ENCODE measurements around the gene SLC8B1.

DNA sequence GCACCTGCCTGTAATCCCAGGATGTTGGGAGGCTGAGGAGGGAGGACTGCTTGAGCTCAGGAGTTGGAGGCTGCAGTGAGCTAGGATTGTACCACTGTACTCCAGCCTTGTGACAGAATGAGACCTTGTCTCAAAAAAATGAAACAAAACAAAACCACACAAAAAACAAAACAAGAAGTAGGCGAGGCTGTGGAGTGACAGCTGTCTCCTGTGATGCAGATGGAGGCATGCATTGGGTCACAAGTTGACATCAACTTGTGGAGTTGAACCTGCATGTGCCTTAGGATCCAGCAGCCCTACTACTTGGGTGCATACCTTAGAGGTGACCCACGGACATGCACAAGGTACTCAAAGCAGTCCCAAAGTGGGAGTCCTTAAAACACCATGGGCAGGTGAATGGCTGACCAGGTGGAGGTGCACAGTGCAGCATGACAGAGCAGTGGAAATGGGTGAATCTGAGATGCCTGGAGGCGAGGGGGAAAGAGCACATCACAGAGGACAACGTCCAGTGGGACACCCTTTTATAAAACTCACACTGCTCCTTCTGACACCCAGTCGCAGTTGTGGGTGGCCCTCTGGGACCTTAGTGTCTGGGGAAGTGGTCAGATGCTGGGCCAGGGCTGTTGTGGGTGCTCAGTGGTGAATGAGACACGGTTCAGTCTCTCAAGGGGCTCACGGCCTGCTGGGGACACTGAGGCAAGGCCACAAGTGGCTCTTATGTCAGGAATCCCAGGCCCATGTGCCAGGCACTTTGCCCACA is 36.2 kb upstream of the SLC8B1 start:
- TF ChIP-seq MAFK (IDR thresholded peaks at IDR 0.05; ENCODE audit: partially characterized antibody) (no peak), MAZ (IDR thresholded peaks at IDR 0.05; ENCODE audit: borderline replicate concordance, low read depth, low read length) (no peak), SREBF2 (IDR thresholded peaks at IDR 0.05) (no peak), ZFP36 (IDR thresholded peaks at IDR 0.05; ENCODE audit: borderline replicate concordance, partially characterized antibody) (no peak), CHD2 (IDR thresholded peaks at IDR 0.05; ENCODE audit: low read length, partially characterized antibody) (no peak), POLR2A (IDR thresholded peaks at IDR 0.05; ENCODE audit: low read length) (no peak), PHF8 (IDR thresholded peaks at IDR 0.05; ENCODE audit: borderline replicate concordance, low read depth) (no peak), MYC (IDR thresholded peaks at IDR 0.05; ENCODE audit: borderline replicate concordance, low read length) (no peak), RNF2 (IDR thresholded peaks at IDR 0.05; ENCODE audit: borderline replicate concordance, low read depth) (no peak)
- TF ChIP-seq, protein P1, sequence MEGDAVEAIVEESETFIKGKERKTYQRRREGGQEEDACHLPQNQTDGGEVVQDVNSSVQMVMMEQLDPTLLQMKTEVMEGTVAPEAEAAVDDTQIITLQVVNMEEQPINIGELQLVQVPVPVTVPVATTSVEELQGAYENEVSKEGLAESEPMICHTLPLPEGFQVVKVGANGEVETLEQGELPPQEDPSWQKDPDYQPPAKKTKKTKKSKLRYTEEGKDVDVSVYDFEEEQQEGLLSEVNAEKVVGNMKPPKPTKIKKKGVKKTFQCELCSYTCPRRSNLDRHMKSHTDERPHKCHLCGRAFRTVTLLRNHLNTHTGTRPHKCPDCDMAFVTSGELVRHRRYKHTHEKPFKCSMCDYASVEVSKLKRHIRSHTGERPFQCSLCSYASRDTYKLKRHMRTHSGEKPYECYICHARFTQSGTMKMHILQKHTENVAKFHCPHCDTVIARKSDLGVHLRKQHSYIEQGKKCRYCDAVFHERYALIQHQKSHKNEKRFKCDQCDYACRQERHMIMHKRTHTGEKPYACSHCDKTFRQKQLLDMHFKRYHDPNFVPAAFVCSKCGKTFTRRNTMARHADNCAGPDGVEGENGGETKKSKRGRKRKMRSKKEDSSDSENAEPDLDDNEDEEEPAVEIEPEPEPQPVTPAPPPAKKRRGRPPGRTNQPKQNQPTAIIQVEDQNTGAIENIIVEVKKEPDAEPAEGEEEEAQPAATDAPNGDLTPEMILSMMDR (IDR thresholded peaks at IDR 0.05), result no peak
- TF ChIP-seq, protein P2, sequence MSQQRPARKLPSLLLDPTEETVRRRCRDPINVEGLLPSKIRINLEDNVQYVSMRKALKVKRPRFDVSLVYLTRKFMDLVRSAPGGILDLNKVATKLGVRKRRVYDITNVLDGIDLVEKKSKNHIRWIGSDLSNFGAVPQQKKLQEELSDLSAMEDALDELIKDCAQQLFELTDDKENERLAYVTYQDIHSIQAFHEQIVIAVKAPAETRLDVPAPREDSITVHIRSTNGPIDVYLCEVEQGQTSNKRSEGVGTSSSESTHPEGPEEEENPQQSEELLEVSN (IDR thresholded peaks at IDR 0.05; ENCODE audit: borderline replicate concordance, low read depth), result no peak
